Erythroblast (primary cell): ENCODE data around the gene ERMARD.

ENCODE experiments used
- GATA1 ChIP-seq: IDR thresholded peaks from 2 replicates; pipeline ENCODE4 v1.6.1; 2011; ENCODE audit warnings: low read depth, mild to moderate bottlenecking, control low read depth, low read length, moderate library complexity
- POLR2A ChIP-seq: IDR thresholded peaks from 2 replicates; pipeline ENCODE4 v1.6.1; 2011; ENCODE audit warnings: mild to moderate bottlenecking, low read length

- no peak for TF ChIP-seq POLR2A
- TF ChIP-seq GATA1 = no peak
Observed at GRCh38 chr6:169775321-169775720, 23.9 kb downstream of the ERMARD start.
